PFSK-1 (cell line): ENCODE results near the gene RAB9A.

Experiments used
- FOXP2 ChIP-seq: optimal IDR thresholded peaks from 2 replicates; pipeline ENCODE3; 2011; ENCODE audit warnings: borderline replicate concordance, control low read depth, inconsistent platforms; ENCODE audit not compliant: insufficient read depth; ENCODE audit errors: extremely low read length, extremely low read depth
- POLR2AphosphoS5 ChIP-seq: IDR thresholded peaks from 2 replicates; pipeline ENCODE4 v1.6.1; 2012; ENCODE audit warnings: low read depth, mild to moderate bottlenecking, control low read depth, low read length, moderate library complexity
- REST ChIP-seq, 2 experiments: IDR thresholded peaks; 2 replicates each; pipeline versions ENCODE4 v1.6.1 to v1.8.0; 2011 to 2012; ENCODE audit warnings: low read depth in 2 of 2, low read length in 2 of 2, control low read depth in 1 of 2, inconsistent platforms in 1 of 2, mild to moderate bottlenecking in 1 of 2, moderate library complexity in 1 of 2; ENCODE audit not compliant: insufficient read depth in 1 of 2
- SIN3A ChIP-seq: IDR thresholded peaks from 2 replicates; pipeline ENCODE4 v1.6.1; 2012; ENCODE audit warnings: mild to moderate bottlenecking, low read length, moderate library complexity, borderline replicate concordance; ENCODE audit not compliant: insufficient read depth
- TAF1 ChIP-seq: IDR thresholded peaks from 2 replicates; pipeline ENCODE4 v1.6.1; 2012; ENCODE audit warnings: low read length, control low read depth, borderline replicate concordance; ENCODE audit not compliant: insufficient read depth

RAB9A gene

DNA sequence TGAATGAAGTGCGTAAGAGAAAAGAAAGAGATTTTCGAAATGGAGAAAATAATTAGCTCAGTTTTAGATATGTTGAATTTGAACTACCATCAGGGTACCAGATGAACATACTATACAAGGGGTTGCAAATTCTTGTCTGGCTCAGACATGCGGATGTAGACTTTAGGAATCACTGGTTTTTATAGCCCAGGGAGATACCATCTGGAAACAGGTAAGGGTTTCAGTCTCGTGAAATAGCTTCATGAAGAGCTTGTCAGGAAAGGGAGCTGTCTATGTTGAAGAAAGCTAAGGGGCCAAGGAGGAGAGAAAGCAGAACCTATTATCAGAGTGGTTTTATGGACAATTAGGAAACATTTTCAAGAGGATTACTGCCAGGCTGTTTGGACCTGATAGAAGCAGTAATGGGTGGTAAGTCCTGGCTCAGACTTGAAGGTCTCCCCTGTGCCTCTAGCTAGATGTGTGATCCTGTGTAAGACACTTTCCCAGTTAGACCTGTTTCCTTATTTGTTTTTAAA, 6.7 kb downstream of the RAB9A start:
- no peak for TF ChIP-seq REST (IDR thresholded peaks at IDR 0.05; ENCODE audit: insufficient read depth in 1 of 2, low read depth in 2 of 2, low read length in 2 of 2)
- TF ChIP-seq SIN3A: no peak
- TF ChIP-seq FOXP2: no peak
- no peak for TF ChIP-seq POLR2AphosphoS5
- no peak for TF ChIP-seq TAF1

- TF ChIP-seq TAF1: no peak
- no peak for TF ChIP-seq FOXP2
- TF ChIP-seq SIN3A: no peak
- no peak for TF ChIP-seq REST (IDR thresholded peaks at IDR 0.05; ENCODE audit: insufficient read depth in 1 of 2, low read depth in 2 of 2, low read length in 2 of 2)
- no peak for TF ChIP-seq POLR2AphosphoS5
Measured at GRCh38 chrX:13697455-13697854, 8.5 kb downstream of the RAB9A start.

GRCh38 chrX:13697976-13698375, 9.0 kb downstream of the RAB9A start:
- no peak for TF ChIP-seq FOXP2
- no peak for TF ChIP-seq REST (IDR thresholded peaks at IDR 0.05; ENCODE audit: insufficient read depth in 1 of 2, low read depth in 2 of 2, low read length in 2 of 2)
- TF ChIP-seq TAF1: no peak
- TF ChIP-seq POLR2AphosphoS5: no peak
- TF ChIP-seq SIN3A: no peak

GRCh38 chrX:13698432-13698831, 9.5 kb downstream of the RAB9A start:
- TF ChIP-seq FOXP2 (no peak), TAF1 (no peak), SIN3A (no peak), POLR2AphosphoS5 (no peak), REST (IDR thresholded peaks at IDR 0.05; ENCODE audit: insufficient read depth in 1 of 2, low read depth in 2 of 2, low read length in 2 of 2) (no peak)
